BLaER1 (cell line): ENCODE measurements around the gene USP17L18.
"Not testable (repeated sequence)": the region's sequence is repeated elsewhere in the genome, so short reads cannot be mapped to it uniquely, and the experiment has no call there.

Experiments
- H3K27ac ChIP-seq: shearing (Covaris generic); formaldehyde crosslinking; 2 replicates; pipeline ENCODE4 v1.8.1; 2022
- H3K27me3 ChIP-seq: shearing (Covaris generic); formaldehyde crosslinking; 2 replicates; pipeline ENCODE4 v1.8.1; 2022
- H3K36me3 ChIP-seq: shearing (Covaris generic); formaldehyde crosslinking; 2 replicates; pipeline ENCODE4 v1.8.1; 2022
- H3K4me1 ChIP-seq: shearing (Covaris generic); formaldehyde crosslinking; 2 replicates; pipeline ENCODE4 v1.8.1; 2022
- H3K4me2 ChIP-seq: shearing (Covaris generic); formaldehyde crosslinking; 2 replicates; pipeline ENCODE4 v1.8.1; 2022
- H3K4me3 ChIP-seq: shearing (Covaris generic); formaldehyde crosslinking; 2 replicates; pipeline ENCODE4 v1.8.1; 2022
- H3K9ac ChIP-seq: shearing (Covaris generic); formaldehyde crosslinking; 2 replicates; pipeline ENCODE4 v1.8.1; 2022
- H3K9me3 ChIP-seq: shearing (Covaris generic); formaldehyde crosslinking; 2 replicates; pipeline ENCODE4 v1.8.1; 2022
- H4K20me1 ChIP-seq: shearing (Covaris generic); formaldehyde crosslinking; 2 replicates; pipeline ENCODE4 v1.8.1; 2022

USP17L18 gene

DNA sequence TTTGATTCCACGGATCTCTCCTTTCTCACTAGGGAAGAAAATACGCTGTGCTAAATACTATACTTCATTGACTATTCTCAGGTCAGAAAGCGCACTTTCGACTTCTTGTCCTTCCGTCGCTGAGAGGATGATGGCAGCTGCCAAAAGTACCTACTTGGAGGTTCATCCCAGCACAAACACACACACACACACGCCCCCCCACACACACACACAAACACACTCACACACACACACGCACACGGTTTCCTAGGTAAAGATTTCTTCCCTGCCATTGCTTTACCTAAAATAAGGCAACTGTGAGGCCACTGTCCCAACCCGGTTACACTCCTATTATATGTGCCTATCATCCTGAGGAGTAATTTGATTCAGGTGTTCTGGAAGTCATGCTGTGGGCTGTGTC is 23.3 kb downstream of the USP17L18 start:
- H3K9ac ChIP-seq, H3K27ac ChIP-seq, H3K36me3 ChIP-seq, H3K27me3 ChIP-seq, H3K4me2 ChIP-seq, H4K20me1 ChIP-seq, H3K9me3 ChIP-seq, H3K4me1 ChIP-seq, H3K4me3 ChIP-seq: not testable (repeated sequence)
